Lower lobe of right lung (tissue), 2 donors: ENCODE measurements around the gene NCAPH2. TPM values are rescaled to one million over a fixed set of nuclear protein-coding genes. Genes with fewer than 3 reads are reported as not detected.

Source experiments
- ATAC-seq, 2 donors: fragments of 200-7000 bp; cut with Tn5 transposase; one replicate each; pipeline ENCODE4 v1.9.1; 2020 to 2022; ENCODE audit warnings: mild to moderate bottlenecking in 2 of 2, moderate library complexity in 2 of 2
- DNase-seq: peaks from one replicate; pipeline ENCODE4 v3.0.0-alpha.2; 2020
- H3K27ac ChIP-seq: fragments of 200-600 bp; one replicate; pipeline ENCODE4 v1.8.0; 2022
- H3K27me3 ChIP-seq: fragments of 200-600 bp; one replicate; pipeline ENCODE4 v1.8.0; 2022; ENCODE audit warnings: low read depth
- H3K36me3 ChIP-seq: fragments of 200-600 bp; one replicate; pipeline ENCODE4 v1.8.0; 2022; ENCODE audit warnings: mild to moderate bottlenecking
- H3K4me1 ChIP-seq: fragments of 200-600 bp; one replicate; pipeline ENCODE4 v1.8.0; 2022
- H3K4me3 ChIP-seq: fragments of 200-600 bp; one replicate; pipeline ENCODE4 v1.8.0; 2022; ENCODE audit warnings: mild to moderate bottlenecking
- H3K9me3 ChIP-seq: fragments of 200-600 bp; one replicate; pipeline ENCODE4 v1.8.0; 2022
- intact Hi-C: fragments of 100-400 bp; cut with DNase I; formaldehyde crosslinking; loops from one replicate; pipeline ENCODE4 v1.11.0; 2022
- total RNA-seq: library from RNA; stranded (reverse); fragmentation: NEBNext Ultra II Directional; extraction: Animal tissue kit (Norgen Biotek cat#: 25700); gene quantifications from one replicate; pipeline ENCODE4 v1.2.1, GENCODE V29; 2021
- TF ChIP-seq, protein P1 (sequence below): fragments of 200-600 bp; IDR thresholded peaks from one replicate; pipeline ENCODE4 v1.8.0; 2022; ENCODE audit warnings: antibody characterized with exemption, mild to moderate bottlenecking
- donor health status: DM: no; HTN: yes; CAD: no; lungs with severe emphysema.

The NCAPH2 gene
- total RNA-seq, 1 donor from 2014 or later: 46.1 TPM

DNA sequence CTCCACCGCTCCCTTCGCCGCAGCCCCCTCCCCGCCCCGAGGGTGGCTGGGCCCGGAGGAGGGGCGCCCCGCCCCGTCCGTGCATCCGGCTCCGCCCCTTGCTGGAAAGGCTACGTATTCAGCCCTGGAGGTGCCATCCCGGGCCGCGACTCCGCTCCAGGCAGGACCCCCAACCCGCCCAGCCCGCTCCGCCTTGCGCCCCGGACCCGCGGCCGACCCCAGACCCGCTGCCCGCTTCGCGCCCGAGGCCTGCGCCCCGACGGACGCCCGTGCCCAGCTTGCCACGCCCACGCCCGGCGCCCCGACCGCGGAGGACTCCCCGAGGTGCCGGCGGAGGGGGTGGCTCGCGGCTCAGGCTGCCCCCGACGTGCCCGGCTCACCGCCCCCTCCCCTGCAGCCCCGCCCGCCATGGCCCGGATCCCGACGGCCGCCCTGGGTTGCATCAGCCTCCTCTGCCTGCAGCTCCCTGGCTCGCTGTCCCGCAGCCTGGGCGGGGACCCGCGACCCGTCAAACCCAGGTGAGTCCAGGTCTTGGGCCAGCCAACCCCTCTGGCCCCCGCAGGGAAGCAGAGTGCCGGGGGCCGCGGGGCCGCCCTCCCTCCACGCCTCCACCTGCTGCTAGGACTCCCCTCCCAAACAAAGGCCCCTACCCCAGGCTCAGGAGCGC is 26.5 kb upstream of the NCAPH2 start, which contains the start of gene ADM2:
ADM2 (plus strand) TSS at position 104 of the 667 bp plus-strand sequence; CDS start at position 409, 305 bp downstream.
- no peaks in the 10 kb centered on the region for H3K36me3 ChIP-seq
- H3K27me3 ChIP-seq: peaks cover 51% of the 10 kb centered on the region
- no peak within 1 kb of the TSS for H3K27ac ChIP-seq
- H3K9me3 ChIP-seq: no peaks in the 10 kb centered on the region
- peak; percentile 37 to 59 for ATAC-seq
- H3K4me3 ChIP-seq: peak within 1 kb of the TSS; percentile 61
- H3K4me1 ChIP-seq: peaks cover 17% of the 10 kb centered on the region
- peak; percentile 70 for DNase-seq
- TF ChIP-seq, protein P1, sequence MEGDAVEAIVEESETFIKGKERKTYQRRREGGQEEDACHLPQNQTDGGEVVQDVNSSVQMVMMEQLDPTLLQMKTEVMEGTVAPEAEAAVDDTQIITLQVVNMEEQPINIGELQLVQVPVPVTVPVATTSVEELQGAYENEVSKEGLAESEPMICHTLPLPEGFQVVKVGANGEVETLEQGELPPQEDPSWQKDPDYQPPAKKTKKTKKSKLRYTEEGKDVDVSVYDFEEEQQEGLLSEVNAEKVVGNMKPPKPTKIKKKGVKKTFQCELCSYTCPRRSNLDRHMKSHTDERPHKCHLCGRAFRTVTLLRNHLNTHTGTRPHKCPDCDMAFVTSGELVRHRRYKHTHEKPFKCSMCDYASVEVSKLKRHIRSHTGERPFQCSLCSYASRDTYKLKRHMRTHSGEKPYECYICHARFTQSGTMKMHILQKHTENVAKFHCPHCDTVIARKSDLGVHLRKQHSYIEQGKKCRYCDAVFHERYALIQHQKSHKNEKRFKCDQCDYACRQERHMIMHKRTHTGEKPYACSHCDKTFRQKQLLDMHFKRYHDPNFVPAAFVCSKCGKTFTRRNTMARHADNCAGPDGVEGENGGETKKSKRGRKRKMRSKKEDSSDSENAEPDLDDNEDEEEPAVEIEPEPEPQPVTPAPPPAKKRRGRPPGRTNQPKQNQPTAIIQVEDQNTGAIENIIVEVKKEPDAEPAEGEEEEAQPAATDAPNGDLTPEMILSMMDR: no peak
- intact Hi-C loops: no loop called here

GRCh38 chr22:50482107-50483074 is 25.6 kb upstream of the NCAPH2 start:
- Histone ChIP-seq H3K4me1 (peaks cover 17% of the 10 kb centered on the region), H3K4me3 (peak overlapping the region; percentile 61), H3K9me3 (no peaks in the 10 kb centered on the region), H3K27me3 (peaks cover 51% of the 10 kb centered on the region), H3K27ac (no peak overlapping the region), H3K36me3 (no peaks in the 10 kb centered on the region)
- intact Hi-C loops: no loop called here
- ATAC-seq (no peak), DNase-seq (no peak)
- TF ChIP-seq, protein P1: no peak

- no peak overlapping the region for H3K27ac ChIP-seq
- H3K27me3 ChIP-seq: peaks cover 58% of the 10 kb centered on the region
- no peak overlapping the region for H3K4me3 ChIP-seq
- no peaks in the 10 kb centered on the region for H3K9me3 ChIP-seq
- no peaks in the 10 kb centered on the region for H3K36me3 ChIP-seq
- peaks cover 17% of the 10 kb centered on the region for H3K4me1 ChIP-seq
- intact Hi-C loops: no loop called here
- no peak for ATAC-seq
- DNase-seq: no peak
- TF ChIP-seq, protein P1: no peak
These were observed 24.9 kb upstream of the NCAPH2 start for GRCh38 chr22:50483106-50483505.

GRCh38 chr22:50483556-50483955 is 24.5 kb upstream of the NCAPH2 start:
- peaks cover 17% of the 10 kb centered on the region for H3K4me1 ChIP-seq

More at GRCh38 chr22:50483556-50483955, 24.5 kb upstream of the NCAPH2 start:
- H3K4me3 ChIP-seq: no peak overlapping the region
- no peaks in the 10 kb centered on the region for H3K36me3 ChIP-seq
- no peaks in the 10 kb centered on the region for H3K9me3 ChIP-seq
- H3K27me3 ChIP-seq: peaks cover 59% of the 10 kb centered on the region
- no peak overlapping the region for H3K27ac ChIP-seq
- intact Hi-C loops: no loop called here
- DNase-seq: no peak
- TF ChIP-seq, protein P1: no peak
- no peak for ATAC-seq
